K562 (cell line): ENCODE measurements around the gene FAIM. TPM values are rescaled to one million over a fixed set of nuclear protein-coding genes. Genes with fewer than 3 reads are reported as not detected.
"Not testable (repeated sequence)": the region's sequence is repeated elsewhere in the genome, so short reads cannot be mapped to it uniquely, and the experiment has no call there.

Source experiments
- ATAC-seq: fragments of 200-7000 bp; cut with Tn5 transposase; 3 replicates; pipeline ENCODE4 v1.9.1; 2020; ENCODE audit warnings: moderate library complexity
- BruUV-seq: library from RNA; stranded (reverse); fragments of 400-500 nt; replicated peaks from 2 replicates; lab custom pipeline; 2021; lab: Mats Ljungman, UMichigan
- CTCF ChIA-PET: fragments of 300-600 bp; formaldehyde crosslinking; extraction: SDS; loops from one replicate; lab custom pipeline; 2021; ENCODE audit warnings: low intra/inter-chr PET ratio; lab: Yijun Ruan, JAX
- POLR2A ChIA-PET: fragments of 300-600, 350-650 bp; sonication (Branson Sonifier 250); formaldehyde crosslinking; extraction: SDS; loops from one replicate; lab custom pipeline; 2021; ENCODE audit warnings: antibody characterized with exemption, inconsistent platforms; lab: Yijun Ruan, JAX
- DNase-seq, 4 experiments: peaks; one replicate each; pipeline versions ENCODE4 v3.0.0 to v3.0.0-alpha.2; 2011 to 2018; ENCODE audit warnings: low spot score in 3 of 4, mixed read lengths in 3 of 4; ENCODE audit errors: extremely low read depth in 1 of 4
- FAIRE-seq: peaks from 2 replicates; lab custom pipeline; 2011; peaks lifted over from hg19 to GRCh38; lab: Jason Lieb, UNC
- H2AFZ ChIP-seq: 2 replicates; pipeline ENCODE4 v1.6.0; 2011; ENCODE audit warnings: low read depth, low read length, control low read depth, inconsistent platforms
- H3K27ac ChIP-seq: fragments of 200-600 bp; 3 replicates; pipeline ENCODE4 v1.8.0; 2011; ENCODE audit warnings: low read depth, mild to moderate bottlenecking, control low read depth, inconsistent platforms, low read length, moderate library complexity, mixed read lengths; ENCODE audit errors: extremely low read depth
- H3K27me3 ChIP-seq, 2 experiments: fragments of 300-600 bp in 1 of 2; 2 replicates in 1 of 2; 3 replicates in 1 of 2; pipeline versions ENCODE4 v1.6.0 to v1.8.0; 2011; ENCODE audit warnings: inconsistent platforms in 2 of 2, low read length in 2 of 2, mild to moderate bottlenecking in 1 of 2, mixed read lengths in 1 of 2, moderate library complexity in 1 of 2; ENCODE audit not compliant: control insufficient read depth in 2 of 2, insufficient read depth in 2 of 2
- H3K36me3 ChIP-seq: fragments of 300-600 bp; 3 replicates; pipeline ENCODE4 v1.8.0; 2011; ENCODE audit warnings: mild to moderate bottlenecking, low read length, inconsistent platforms; ENCODE audit not compliant: control insufficient read depth, insufficient read depth
- H3K4me1 ChIP-seq, 2 experiments: fragments of 200-600 bp in 1 of 2; replicated peaks in 1 of 2; 2 replicates in 1 of 2; 3 replicates in 1 of 2; pipeline versions ENCODE4 v1.5.1 to v1.8.0; 2011; ENCODE audit warnings: inconsistent platforms in 2 of 2, low read length in 2 of 2, mild to moderate bottlenecking in 1 of 2, mixed read lengths in 1 of 2, moderate library complexity in 1 of 2; ENCODE audit not compliant: control insufficient read depth in 2 of 2, insufficient read depth in 2 of 2
- H3K4me2 ChIP-seq: 2 replicates; pipeline ENCODE4 v1.6.1; 2011; ENCODE audit warnings: low read length, control low read depth, inconsistent platforms, mixed read lengths; ENCODE audit not compliant: insufficient read depth
- H3K4me3 ChIP-seq: fragments of 200-600 bp; sonication (generic), shearing (Covaris generic); 2 replicates; pipeline ENCODE4 v1.5.1; 2016; ENCODE audit warnings: control low read depth, inconsistent platforms
- H3K79me2 ChIP-seq: fragments of 200-600 bp; 3 replicates; pipeline ENCODE4 v1.8.0; 2011; ENCODE audit warnings: low read length, inconsistent platforms; ENCODE audit not compliant: control insufficient read depth, insufficient read depth
- H3K9ac ChIP-seq, 2 experiments: 2 replicates each; pipeline versions ENCODE4 v1.6.0 to v1.6.1; 2011; ENCODE audit warnings: low read depth in 2 of 2, low read length in 2 of 2, control low read depth in 1 of 2, inconsistent platforms in 1 of 2, mild to moderate bottlenecking in 1 of 2, mixed read lengths in 1 of 2; ENCODE audit not compliant: insufficient read depth in 1 of 2
- H3K9me1 ChIP-seq: one replicate; pipeline ENCODE4 v1.6.0; 2011; ENCODE audit warnings: inconsistent platforms, mild to moderate bottlenecking, low read length, moderate library complexity; ENCODE audit not compliant: control insufficient read depth, insufficient read depth
- H3K9me3 ChIP-seq: replicated peaks from 2 replicates; pipeline ENCODE4 v1.5.1; 2011; ENCODE audit warnings: low read depth, low read length, inconsistent platforms; ENCODE audit not compliant: control insufficient read depth, insufficient read depth
- H4K20me1 ChIP-seq: replicated peaks from 2 replicates; pipeline ENCODE4 v1.6.1; 2011; ENCODE audit warnings: low read length, inconsistent platforms, mixed read lengths; ENCODE audit not compliant: control insufficient read depth, insufficient read depth
- FOXM1 ChIP-seq, 2 experiments: fragments of 450-650 bp in 1 of 2; sonication (generic) in 1 of 2; formaldehyde crosslinking in 1 of 2; IDR thresholded peaks; 2 replicates each; pipeline versions ENCODE4 v1.6.1 to v1.9.0; 2017 to 2022; ENCODE audit warnings: low read depth in 2 of 2, mild to moderate bottlenecking in 2 of 2, missing genetic modification reagents in 1 of 2, moderate library complexity in 1 of 2
- MTA3 ChIP-seq: fragments of 450-650 bp; formaldehyde crosslinking; IDR thresholded peaks from 2 replicates; pipeline ENCODE4 v1.6.1; 2017; ENCODE audit warnings: mild to moderate bottlenecking, borderline replicate concordance
- MXI1 ChIP-seq: IDR thresholded peaks from 2 replicates; pipeline ENCODE4 v1.6.1; 2011; ENCODE audit warnings: low read depth, mild to moderate bottlenecking, improper control_type of control experiment, low read length
- USF1 ChIP-seq: sonication (generic); formaldehyde crosslinking; IDR thresholded peaks from 2 replicates; pipeline ENCODE4 v1.9.0; 2022; ENCODE audit warnings: mild to moderate bottlenecking, missing genetic modification reagents
- ZNF23 ChIP-seq: fragments of 250-450 bp; sonication (Bioruptor Pico); IDR thresholded peaks from 2 replicates; pipeline ENCODE4 v1.4.0; 2020; ENCODE audit warnings: mild to moderate bottlenecking
- ZNF253 ChIP-seq: fragments of 250-450 bp; sonication (Bioruptor Pico); conservative IDR thresholded peaks from 2 replicates; pipeline ENCODE4 v1.6.1; 2021; ENCODE audit warnings: mild to moderate bottlenecking
- WGBS: fragments of 100-300 bp; shearing (Covaris generic); methylation state at CpG from one replicate; pipeline ENCODE4 v1.1.6; 2016; ENCODE audit warnings: low coverage, mixed read lengths; ENCODE audit not compliant: insufficient coverage; ENCODE audit errors: missing lambda C conversion rate; 5-methylcytosine and 5-hydroxymethylcytosine counted together
- in situ Hi-C: fragments of 300-500 bp; cut with MboI; formaldehyde crosslinking; loops from 4 replicates; pipeline ENCODE4 v1.15.0; 2018; ENCODE audit warnings: inconsistent platforms, mixed read lengths
- intact Hi-C: fragments of 100-400 bp; cut with micrococcal nuclease; formaldehyde crosslinking; loops from 2 replicates; pipeline ENCODE4 v1.14.2; 2022
- polyA plus RNA-seq, 8 experiments: library from polyadenylated mRNA; depleted of rRNA in 4 of 8; stranded (reverse) in 5 of 8; unstranded in 3 of 8; fragments of >200 nt; fragmentation: Nextera tagmentation in 2 of 8; fragmentation: Illumina TruSeq in 1 of 8; extraction: Ambion mirVana in 2 of 8; extraction: Trizol in 1 of 8; gene quantifications; 2 replicates each; pipeline versions ENCODE4 v1.2.1 to v1.2.3, GENCODE V29; 2011 to 2014; ENCODE audit warnings: inconsistent platforms in 1 of 8, missing spikeins in 1 of 8
- total RNA-seq, 7 experiments: library from RNA; depleted of rRNA in 6 of 7; stranded (reverse); fragments of >200 nt in 6 of 7; fragmentation: Illumina TruSeq in 2 of 7; extraction: Trizol in 2 of 7; gene quantifications; 2 replicates each; pipeline versions ENCODE4 v1.2.1 to v1.2.3, GENCODE V29; 2011 to 2021; ENCODE audit warnings: low replicate concordance in 1 of 7

FAIM gene
- total and polyA plus RNA-seq, 9 of the 15 experiments (the other 6 are each of a cell fraction or from before 2014, with no cell fraction given): 2.5 to 7.9 (median 6.6) TPM

- no peak for TF ChIP-seq FOXM1 (IDR thresholded peaks at IDR 0.05; ENCODE audit: low read depth)
- no peak for TF ChIP-seq FOXM1 (CRISPR knock-in tag; IDR thresholded peaks at IDR 0.05; ENCODE audit: low read depth)
- TF ChIP-seq ZNF253 (CRISPR knock-in tag): no peak
- TF ChIP-seq USF1: no peak
- TF ChIP-seq MTA3: no peak
- TF ChIP-seq MXI1: no peak
- no peak for TF ChIP-seq ZNF23 (CRISPR knock-in tag)
- TF ChIP-seq, all 486 proteins: peak for 0
These were observed 48.1 kb upstream of the FAIM start (continued) for GRCh38 chr3:138560501-138560900.

GRCh38 chr3:138562902-138563301 lies 45.7 kb upstream of the FAIM start:
- H3K9ac ChIP-seq, BruUV-seq, ATAC-seq, H3K27me3 ChIP-seq, H3K4me1 ChIP-seq, H3K4me3 ChIP-seq, CTCF ChIA-PET, H3K9me1 ChIP-seq, intact Hi-C loops, DNase-seq, in situ Hi-C loops, H2AFZ ChIP-seq, H3K79me2 ChIP-seq, H3K27ac ChIP-seq, FAIRE-seq, H3K36me3 ChIP-seq, H3K4me2 ChIP-seq, H3K9me3 ChIP-seq, H4K20me1 ChIP-seq: not testable (repeated sequence)
- 70% methylated on average over 1 of the region's 1 CpG for WGBS
- POLR2A ChIA-PET: interaction anchor here (0.7 kb wide), 1 partner anchor 32 kb away, joined by 3 read pairs; no protein-coding TSS in a partner anchor
